Ovary (tissue), 9 donors: ENCODE results near the gene NT5M. TPM values are rescaled to one million over a fixed set of nuclear protein-coding genes. Genes with fewer than 3 reads are reported as not detected.

Experiments
- DNase-seq, 5 donors: peaks; one replicate each; pipeline ENCODE4 v3.0.0-alpha.2; 2019 to 2020
- H3K27ac ChIP-seq, 2 donors: fragments of 200-600 bp; one replicate each; pipeline versions ENCODE4 v1.5.1 to v1.8.0; 2019 to 2022
- H3K27me3 ChIP-seq: fragments of 200-600 bp; one replicate; pipeline ENCODE4 v1.8.0; 2022
- H3K36me3 ChIP-seq: fragments of 200-600 bp; sonication (generic); one replicate; pipeline ENCODE4 v1.5.1; 2019
- H3K4me1 ChIP-seq: one replicate; pipeline ENCODE4 v1.8.1; 2013; ENCODE audit warnings: mild to moderate bottlenecking, moderate library complexity; ENCODE audit not compliant: insufficient read depth
- H3K4me3 ChIP-seq: fragments of 200-600 bp; sonication (generic); one replicate; pipeline ENCODE4 v1.5.1; 2017
- H3K9me3 ChIP-seq, 2 donors: fragments of 200-600 bp in 1 of 2; sonication (generic) in 1 of 2; one replicate each; pipeline versions ENCODE4 v1.5.1 to v1.8.1; 2013 to 2019; ENCODE audit warnings: mild to moderate bottlenecking in 1 of 2, moderate library complexity in 1 of 2
- CTCF ChIP-seq, 3 donors: fragments of 450-650 bp in 2 of 3; fragments of 200-600 bp in 1 of 3; IDR thresholded peaks; one replicate each; pipeline versions ENCODE4 v1.5.1 to v1.8.0; 2016 to 2022; ENCODE audit warnings: antibody characterized with exemption in 3 of 3, mild to moderate bottlenecking in 1 of 3
- EP300 ChIP-seq: sonication (generic); formaldehyde crosslinking; IDR thresholded peaks from one replicate; pipeline ENCODE4 v1.6.1; 2017; ENCODE audit warnings: antibody characterized with exemption
- POLR2A ChIP-seq: fragments of 450-650 bp; IDR thresholded peaks from one replicate; pipeline ENCODE4 v1.6.1; 2017; ENCODE audit warnings: antibody characterized with exemption, mild to moderate bottlenecking, moderate library complexity
- WGBS, 3 donors: extraction: QIAGEN DNeasy Blood & Tissue Kit in 1 of 3; methylation state at CpG; one replicate each; pipeline versions ENCODE4 v1.1.5 to v1.1.7; 2013 to 2017; 5-methylcytosine and 5-hydroxymethylcytosine counted together
- intact Hi-C, 4 donors: fragments of 100-400 bp; cut with DNase I; formaldehyde crosslinking; loops; one replicate each; pipeline versions ENCODE4 v1.11.0 to v1.15.1; 2022 to 2023
- polyA plus RNA-seq, 2 donors: library from polyadenylated mRNA; stranded (reverse); fragments of 200-250 nt in 1 of 2; fragments of 350-450 nt in 1 of 2; fragmentation: Illumina TruSeq in 1 of 2; extraction: RNeasy Lipid Tissue Mini Kit (QIAGEN cat#74804) in 1 of 2; gene quantifications; one replicate each; pipeline ENCODE4 v1.2.3, GENCODE V29; 2013 to 2014
- total RNA-seq, 7 donors: library from RNA; depleted of rRNA in 2 of 7; stranded (reverse); fragments of >200 nt in 2 of 7; fragmentation: NEBNext Ultra II Directional in 3 of 7; extraction: Animal tissue kit (Norgen Biotek cat#: 25700) in 3 of 7; gene quantifications; one replicate each; pipeline versions ENCODE4 v1.1.0 to v1.2.4, GENCODE V29; 2016 to 2023
- donor health status: DM: no; HTN: no; CAD: no; lungs with moderate emphysema.
- donor health status: DM: no; HTN: no; CAD: no.
- donor health status: Bipolar disorder and iron deficiency.
- donor health status: DM: yes; HTN: yes; CAD: no.
- donor health status: DM: no; HTN: no; CAD: no.
- donor health status: DM: yes; HTN: yes; CAD: no.

The NT5M gene
- total and polyA plus RNA-seq, 9 donors: 0.53 to 6.6 (median 4.9) TPM

- Histone ChIP-seq H3K4me3 (no peak overlapping the region), H3K9me3 (no peaks in the 10 kb centered on the region), H3K27me3 (no peaks in the 10 kb centered on the region), H3K36me3 (no peaks in the 10 kb centered on the region), H3K4me1 (no peaks in the 10 kb centered on the region), H3K27ac (no peak overlapping the region)
- no peak for TF ChIP-seq POLR2A
- TF ChIP-seq EP300: no peak
- TF ChIP-seq CTCF (IDR thresholded peaks at IDR 0.05): no peak
- WGBS, 3 donors: 59 to 71% (median 62%) methylated on average over 10 of the region's 10 CpGs
- intact Hi-C loops: no loop called here
- peak in 2 of 5 donors; percentile 6 to 27 for DNase-seq
Measured at GRCh38 chr17:17320911-17321220, 17.7 kb downstream of the NT5M start.

GRCh38 chr17:17321356-17322025 is 18.3 kb downstream of the NT5M start:
- DNase-seq: peak in 1 of 5 donors; percentile 24

GRCh38 chr17:17322516-17323510 is 19.6 kb downstream of the NT5M start:
- peak in 2 of 5 donors; percentile 9 to 20 for DNase-seq
- TF ChIP-seq POLR2A (no peak), EP300 (no peak), CTCF (IDR thresholded peaks at IDR 0.05) (no peak)
- no peak overlapping the region for H3K4me3 ChIP-seq
- H3K4me1 ChIP-seq: no peaks in the 10 kb centered on the region
- intact Hi-C loops: no loop called here
- 85 to 92% (median 90%) methylated on average over 20 to 21 of the region's 21 CpGs for WGBS, 3 donors
- no peak overlapping the region for H3K27ac ChIP-seq
- H3K27me3 ChIP-seq: no peaks in the 10 kb centered on the region
- no peaks in the 10 kb centered on the region for H3K36me3 ChIP-seq
- H3K9me3 ChIP-seq: no peaks in the 10 kb centered on the region

More at GRCh38 chr17:17321356-17322025, 18.3 kb downstream of the NT5M start:
- Histone ChIP-seq H3K4me1 (no peaks in the 10 kb centered on the region), H3K9me3 (no peaks in the 10 kb centered on the region), H3K27me3 (no peaks in the 10 kb centered on the region), H3K36me3 (no peaks in the 10 kb centered on the region), H3K27ac (no peak overlapping the region), H3K4me3 (no peak overlapping the region)
- intact Hi-C loops: no loop called here
- 85 to 88% (median 88%) methylated on average over 11 of the region's 11 CpGs for WGBS, 3 donors
- TF ChIP-seq POLR2A (no peak), CTCF (IDR thresholded peaks at IDR 0.05) (no peak), EP300 (no peak)

GRCh38 chr17:17324616-17325015 is 21.4 kb downstream of the NT5M start:
- no peaks in the 10 kb centered on the region for H3K4me1 ChIP-seq
- TF ChIP-seq POLR2A: no peak
- TF ChIP-seq CTCF (IDR thresholded peaks at IDR 0.05): no peak
- TF ChIP-seq EP300: no peak
- intact Hi-C loops: no loop called here
- no peaks in the 10 kb centered on the region for H3K27me3 ChIP-seq
- WGBS, 3 donors: 93 to 98% (median 96%) methylated on average over 8 of the region's 8 CpGs
- no peaks in the 10 kb centered on the region for H3K9me3 ChIP-seq
- no peak overlapping the region for H3K4me3 ChIP-seq
- H3K36me3 ChIP-seq: no peaks in the 10 kb centered on the region
- DNase-seq: no peak
- H3K27ac ChIP-seq: no peak overlapping the region
